PFSK-1 (cell line): ENCODE data around the gene HNF4A.

Experiments used
- FOXP2 ChIP-seq: optimal IDR thresholded peaks from 2 replicates; pipeline ENCODE3; 2011; ENCODE audit warnings: borderline replicate concordance, control low read depth, inconsistent platforms; ENCODE audit not compliant: insufficient read depth; ENCODE audit errors: extremely low read length, extremely low read depth
- POLR2AphosphoS5 ChIP-seq: IDR thresholded peaks from 2 replicates; pipeline ENCODE4 v1.6.1; 2012; ENCODE audit warnings: low read depth, mild to moderate bottlenecking, control low read depth, low read length, moderate library complexity
- REST ChIP-seq, 2 experiments: IDR thresholded peaks; 2 replicates each; pipeline versions ENCODE4 v1.6.1 to v1.8.0; 2011 to 2012; ENCODE audit warnings: low read depth in 2 of 2, low read length in 2 of 2, control low read depth in 1 of 2, inconsistent platforms in 1 of 2, mild to moderate bottlenecking in 1 of 2, moderate library complexity in 1 of 2; ENCODE audit not compliant: insufficient read depth in 1 of 2
- SIN3A ChIP-seq: IDR thresholded peaks from 2 replicates; pipeline ENCODE4 v1.6.1; 2012; ENCODE audit warnings: mild to moderate bottlenecking, low read length, moderate library complexity, borderline replicate concordance; ENCODE audit not compliant: insufficient read depth
- TAF1 ChIP-seq: IDR thresholded peaks from 2 replicates; pipeline ENCODE4 v1.6.1; 2012; ENCODE audit warnings: low read length, control low read depth, borderline replicate concordance; ENCODE audit not compliant: insufficient read depth

GRCh38 chr20:44404204-44405181 is 49.0 kb downstream of the HNF4A start:
- TF ChIP-seq POLR2AphosphoS5 (no peak), TAF1 (no peak), SIN3A (no peak), REST (IDR thresholded peaks at IDR 0.05; ENCODE audit: insufficient read depth in 1 of 2, low read depth in 2 of 2, low read length in 2 of 2) (no peak), FOXP2 (no peak)
